GM21529 (cell line): ENCODE data around the gene NFIB.

ENCODE experiments used
- ATAC-seq: cut with Tn5 transposase; IDR thresholded peaks from one replicate; pipeline ENCODE4 v1.9.1; 2021; ENCODE audit not compliant: unreplicated experiment

NFIB gene

GRCh38 chr9:14249527-14249926 is 64.4 kb downstream of the NFIB start:
- ATAC-seq: no peak

DNA sequence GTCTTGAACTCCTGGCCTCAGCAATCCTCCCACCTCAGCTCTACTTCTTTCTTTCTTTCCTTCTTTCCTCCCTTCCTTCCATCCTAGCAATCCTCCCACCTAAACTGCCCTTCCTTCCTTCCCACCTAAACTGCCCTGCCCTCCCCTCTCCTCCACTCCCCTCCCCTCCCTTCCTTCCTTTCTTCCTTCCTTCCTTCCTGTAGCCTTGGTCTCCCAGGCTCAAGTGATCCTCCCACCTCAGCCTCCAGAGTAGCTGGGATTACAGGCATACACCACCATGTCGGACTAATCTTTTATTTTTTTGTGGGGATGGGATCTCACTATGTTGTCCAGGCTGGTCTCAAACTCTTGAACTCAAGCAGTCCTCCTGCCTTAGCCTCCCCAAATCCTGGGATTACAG is 65.8 kb downstream of the NFIB start:
- ATAC-seq: no peak

- ATAC-seq: no peak
Observed at GRCh38 chr9:14247577-14247976, 66.4 kb downstream of the NFIB start.

DNA sequence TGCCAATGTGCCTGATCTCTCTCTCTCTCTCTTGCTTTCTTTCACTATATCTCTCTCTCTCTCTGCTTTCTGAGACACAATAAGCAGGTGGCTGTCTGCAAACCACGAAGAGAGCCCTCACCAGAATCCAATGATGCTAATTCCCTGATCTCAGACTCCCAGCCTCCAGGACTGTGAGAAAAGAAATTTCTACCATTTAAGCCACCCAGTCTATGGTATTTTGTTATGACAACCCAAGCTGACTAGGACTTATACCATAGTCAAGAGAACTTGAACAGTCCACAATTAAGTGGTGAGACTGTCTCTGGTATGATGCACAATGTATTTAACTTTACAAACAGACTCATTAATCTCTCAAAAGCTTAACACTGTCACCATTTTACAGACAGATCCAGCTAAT is 67.0 kb downstream of the NFIB start:
- ATAC-seq: no peak

- ATAC-seq: no peak
Observed at GRCh38 chr9:14245901-14246525, 67.9 kb downstream of the NFIB start.

GRCh38 chr9:14243514-14244042 is 70.4 kb downstream of the NFIB start:
- no peak for ATAC-seq

DNA sequence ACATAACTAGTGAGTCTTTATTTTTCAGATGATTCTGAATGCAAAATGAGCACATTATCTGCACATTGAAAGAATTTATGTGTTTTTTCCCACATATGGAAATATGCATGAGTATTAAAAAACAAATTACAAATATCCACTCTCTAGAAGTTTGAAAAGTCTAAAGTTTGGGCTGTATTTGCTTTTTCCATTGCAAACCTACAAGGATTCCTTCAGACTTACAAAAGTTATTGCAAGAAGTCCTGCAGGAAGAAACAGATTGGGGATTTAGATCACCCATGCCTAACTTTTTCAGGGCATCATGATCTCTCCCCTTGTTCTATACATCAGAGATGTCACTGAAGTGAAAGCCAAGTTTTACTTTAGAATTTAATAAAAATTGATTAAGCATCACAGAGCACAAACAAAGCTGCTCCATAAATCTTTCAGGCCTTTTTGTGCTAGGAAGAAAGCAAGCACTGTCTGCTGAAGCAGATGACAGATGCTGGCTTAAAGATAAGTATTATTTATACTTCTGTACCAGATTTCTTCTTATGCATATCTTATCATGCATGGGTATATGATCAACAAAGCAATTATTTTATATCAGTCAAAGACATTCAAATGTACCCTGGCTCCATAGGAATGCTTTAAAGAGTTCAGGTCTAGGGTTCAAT is 71.7 kb downstream of the NFIB start:
- no peak for ATAC-seq

GRCh38 chr9:14240537-14240936 is 73.4 kb downstream of the NFIB start:
- ATAC-seq: no peak

DNA sequence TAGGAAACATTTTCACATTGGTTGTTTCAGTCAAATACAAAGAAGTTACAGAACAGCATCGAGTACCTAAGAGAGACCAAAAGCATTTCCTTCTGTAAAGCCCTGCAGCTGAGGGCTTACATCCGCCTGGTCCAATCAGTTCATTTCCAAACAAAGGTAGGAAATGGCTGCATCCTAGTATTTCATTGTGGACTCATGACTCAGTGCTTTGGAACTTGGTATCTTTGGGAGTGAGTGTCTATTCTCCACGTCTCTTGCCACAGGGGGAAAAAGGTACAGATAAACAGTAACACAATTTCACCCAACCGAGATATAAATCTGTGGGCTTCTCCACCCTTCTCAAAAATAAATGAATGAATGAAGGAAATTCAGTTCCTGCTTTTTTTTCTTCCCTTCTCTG is 75.4 kb downstream of the NFIB start:
- no peak for ATAC-seq

DNA sequence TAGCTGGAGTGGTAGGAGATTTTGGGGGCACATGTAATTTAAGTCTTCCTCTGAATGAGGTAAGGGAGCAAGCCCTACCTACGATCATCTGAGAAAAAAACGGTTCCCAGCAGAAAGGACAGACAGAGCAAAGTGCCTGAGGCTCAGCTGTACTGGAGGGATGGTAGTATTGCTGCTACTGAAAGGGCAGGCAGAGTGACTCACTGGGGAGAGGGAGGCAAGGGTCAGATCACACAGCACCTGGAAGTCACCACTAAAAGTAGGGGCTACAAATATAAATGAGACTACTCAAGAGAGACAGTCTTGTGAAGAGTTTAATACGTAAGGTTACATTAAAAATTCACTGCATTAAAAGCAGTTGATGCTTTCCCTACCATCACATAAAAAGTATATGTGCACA is 75.9 kb downstream of the NFIB start:
- ATAC-seq: no peak

DNA sequence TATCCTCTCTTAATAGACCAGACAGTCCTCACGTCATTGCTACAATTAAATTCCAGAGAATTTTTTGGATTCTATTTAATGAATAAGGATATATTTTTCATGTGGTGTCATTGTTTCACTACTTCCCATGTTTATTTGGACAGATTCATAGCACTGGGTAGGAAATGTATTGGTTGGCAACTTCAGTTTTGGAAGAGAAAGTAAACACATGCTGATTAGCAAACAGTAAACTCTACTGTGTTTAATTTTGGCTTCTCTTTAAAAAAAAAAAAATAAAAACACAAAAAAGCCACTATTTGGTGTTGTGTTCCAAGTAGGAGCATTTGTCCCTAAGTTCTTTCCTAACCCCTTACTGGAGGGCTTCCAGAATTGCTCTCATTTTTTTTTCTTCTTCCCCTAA is 77.3 kb downstream of the NFIB start:
- no peak for ATAC-seq

DNA sequence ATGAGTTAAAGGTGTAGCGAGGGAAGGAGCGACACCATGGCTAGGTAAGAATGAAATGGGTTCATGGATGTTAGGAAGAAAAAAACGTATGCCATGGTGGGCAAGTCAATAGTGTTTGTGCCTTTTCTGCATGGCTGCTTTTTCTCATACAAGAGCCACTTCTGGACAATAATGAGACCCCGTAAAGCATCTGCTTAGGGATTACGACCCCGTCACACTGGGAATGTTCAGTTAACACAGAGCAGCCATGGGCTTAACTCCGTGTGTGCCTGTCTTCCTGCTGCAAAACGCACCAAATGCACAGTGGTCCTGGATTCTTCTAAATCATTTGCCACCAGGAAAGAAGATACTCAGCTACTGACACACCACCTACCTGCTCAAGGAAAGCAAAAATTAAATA is 81.8 kb downstream of the NFIB start:
- no peak for ATAC-seq

- ATAC-seq: no peak
Observed at GRCh38 chr9:14231196-14231990, 82.5 kb downstream of the NFIB start.

GRCh38 chr9:14228602-14229001 is 85.3 kb downstream of the NFIB start:
- no peak for ATAC-seq

GRCh38 chr9:14226855-14227532 is 86.9 kb downstream of the NFIB start:
- no peak for ATAC-seq

GRCh38 chr9:14223081-14223480 is 90.9 kb downstream of the NFIB start:
- no peak for ATAC-seq

DNA sequence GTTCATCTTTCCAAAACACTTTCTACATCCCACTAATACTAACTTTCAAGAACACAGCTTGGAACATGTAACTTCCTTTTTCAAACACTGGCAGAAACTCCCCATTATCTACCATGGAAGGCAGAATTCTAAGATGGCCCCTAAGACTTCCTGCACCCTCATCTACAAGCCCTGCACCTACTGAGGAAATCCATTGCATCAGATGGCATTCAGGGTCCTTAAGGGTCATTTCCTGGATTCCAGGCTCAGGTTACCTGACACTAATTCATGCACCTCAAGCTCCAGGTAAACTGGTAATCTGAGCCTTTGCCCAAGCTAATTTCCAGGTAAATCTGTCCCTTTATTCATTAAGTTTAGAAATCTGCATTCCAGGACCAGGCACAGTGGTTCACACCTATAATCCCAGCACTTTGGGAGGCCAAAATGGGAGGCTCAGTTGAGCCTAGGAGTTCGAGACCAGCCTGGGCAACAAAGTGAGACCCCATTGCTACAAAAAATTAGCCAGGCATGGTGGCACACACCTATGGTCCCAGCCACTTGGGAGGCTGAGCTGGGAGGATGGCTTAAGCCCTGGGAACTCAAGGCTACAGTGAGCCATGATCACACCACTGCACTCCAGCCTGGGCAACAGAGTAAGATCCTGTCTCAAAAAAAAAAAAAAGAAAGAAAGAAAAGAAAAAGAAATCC is 91.6 kb downstream of the NFIB start:
- ATAC-seq: no peak

GRCh38 chr9:14221558-14221957 is 92.4 kb downstream of the NFIB start:
- ATAC-seq: no peak

GRCh38 chr9:14221119-14221518 is 92.8 kb downstream of the NFIB start:
- no peak for ATAC-seq

GRCh38 chr9:14220256-14220655 is 93.7 kb downstream of the NFIB start:
- ATAC-seq: no peak

GRCh38 chr9:14219850-14220249 is 94.1 kb downstream of the NFIB start:
- ATAC-seq: no peak
